ENCODE results near the gene PAX6.

- TF ChIP-seq ZNF282 (IDR thresholded peaks at IDR 0.05; ENCODE audit: partially characterized antibody) (no peak), SUZ12 (IDR thresholded peaks at IDR 0.05; ENCODE audit: low read depth, low read length) (no peak), RAD51 (IDR thresholded peaks at IDR 0.05; ENCODE audit: borderline replicate concordance) (no peak), CTCF (CRISPR knock-in tag; IDR thresholded peaks at IDR 0.05) (no peak), ZSCAN30 (CRISPR knock-in tag; IDR thresholded peaks at IDR 0.05) (no peak), RFX5 (IDR thresholded peaks at IDR 0.05; ENCODE audit: low read depth, low read length) (no peak), JUN (CRISPR knock-in tag; IDR thresholded peaks at IDR 0.05) (no peak), AKAP8 (CRISPR knock-in tag; IDR thresholded peaks at IDR 0.05) (no peak), KDM5B (CRISPR knock-in tag; IDR thresholded peaks at IDR 0.05; ENCODE audit: borderline replicate concordance) (no peak), POLR2A (IDR thresholded peaks at IDR 0.05; ENCODE audit: insufficient read depth in 1 of 2, low read depth in 2 of 2, low read length in 2 of 2) (no peak), HNF1B (CRISPR knock-in tag; IDR thresholded peaks at IDR 0.05) (no peak)
These were observed 4.8 kb upstream of the PAX6 start for GRCh38 chr11:31815711-31816467.
